ENCODE results near the gene FAM229A.
"Not testable (repeated sequence)": the region's sequence is repeated elsewhere in the genome, so short reads cannot be mapped to it uniquely, and the experiment has no call there.

Gene FAM229A

GRCh38 chr1:32362474-32363313 lies at the start of gene FAM229A, which contains the start of gene TSSK3:
Gene FAM229A, minus strand, starts transcription at chr1:32362485. Its CDS starts 394 bp downstream, at chr1:32362091.
Gene TSSK3, plus strand, starts transcription at chr1:32362539. Its CDS starts 163 bp downstream, at chr1:32362702.
- no peak for DNase-seq (ENCODE audit: low read depth)

- DNase-seq (ENCODE audit: low read depth): no peak
Measured at GRCh38 chr1:32411261-32411660, 49.0 kb upstream of the FAM229A start.

- DNase-seq (ENCODE audit: low read depth): no peak
Measured at GRCh38 chr1:32406629-32407111, 44.4 kb upstream of the FAM229A start.

- DNase-seq (ENCODE audit: low read depth): no peak
Measured at GRCh38 chr1:32405672-32406467, 43.6 kb upstream of the FAM229A start.

- peak; percentile 73 for DNase-seq (ENCODE audit: low read depth)
Measured at GRCh38 chr1:32404946-32405345, 42.7 kb upstream of the FAM229A start.

GRCh38 chr1:32400876-32401631 lies 38.8 kb upstream of the FAM229A start:
- peak; percentile 95 for DNase-seq (ENCODE audit: low read depth)

GRCh38 chr1:32399843-32400242 lies 37.6 kb upstream of the FAM229A start:
- no peak for DNase-seq (ENCODE audit: low read depth)

GRCh38 chr1:32398401-32398800 lies 36.1 kb upstream of the FAM229A start:
- DNase-seq (ENCODE audit: low read depth): peak; percentile 40

- DNase-seq (ENCODE audit: low read depth): not testable (repeated sequence)
Measured at GRCh38 chr1:32396524-32396923, 34.2 kb upstream of the FAM229A start.

- peak; percentile 19 for DNase-seq (ENCODE audit: low read depth)
Measured at GRCh38 chr1:32394890-32395432, 32.7 kb upstream of the FAM229A start.

- DNase-seq (ENCODE audit: low read depth): peak; percentile 96
Measured at GRCh38 chr1:32394141-32394889, 32.0 kb upstream of the FAM229A start, which contains the start of gene BSDC1. Gene BSDC1, minus strand, starts transcription at chr1:32394441. Its CDS starts 27 bp downstream, at chr1:32394414.

GRCh38 chr1:32393832-32394140 lies 31.5 kb upstream of the FAM229A start:
- DNase-seq (ENCODE audit: low read depth): peak; percentile 28

- DNase-seq (ENCODE audit: low read depth): peak; percentile 79
Measured at GRCh38 chr1:32393136-32393535, 30.9 kb upstream of the FAM229A start.

GRCh38 chr1:32392325-32392724 lies 30.0 kb upstream of the FAM229A start:
- DNase-seq (ENCODE audit: low read depth): peak; percentile 90

GRCh38 chr1:32390904-32391870 lies 28.9 kb upstream of the FAM229A start:
- no peak for DNase-seq (ENCODE audit: low read depth)

GRCh38 chr1:32388641-32389040 lies 26.4 kb upstream of the FAM229A start:
- no peak for DNase-seq (ENCODE audit: low read depth)

- no peak for DNase-seq (ENCODE audit: low read depth)
Measured at GRCh38 chr1:32386676-32387392, 24.5 kb upstream of the FAM229A start.

GRCh38 chr1:32380057-32380456 lies 17.8 kb upstream of the FAM229A start:
- DNase-seq (ENCODE audit: low read depth): no peak
